Immature natural killer cell (primary cell): ENCODE results near the gene RSPH10B2. TPM values are rescaled to one million over a fixed set of nuclear protein-coding genes. Genes with fewer than 3 reads are reported as not detected.
"Not testable (repeated sequence)": the region's sequence is repeated elsewhere in the genome, so short reads cannot be mapped to it uniquely, and the experiment has no call there.

Experiments used
- DNase-seq, 3 donors: peaks; one replicate each; pipeline ENCODE4 v3.0.0; 2022; ENCODE audit warnings: mixed read lengths in 1 of 3
- H3K27ac Mint-ChIP-seq, 6 donors: one replicate each; pipeline ENCODE4 v1.8.0; 2020; ENCODE audit warnings: mixed read lengths in 6 of 6, mild to moderate bottlenecking in 5 of 6, inconsistent platforms in 4 of 6, moderate library complexity in 3 of 6
- H3K27me3 Mint-ChIP-seq, 3 donors: one replicate each; pipeline ENCODE4 v1.8.0; 2020 to 2021; ENCODE audit warnings: low read depth in 3 of 3, mild to moderate bottlenecking in 3 of 3, mixed read lengths in 3 of 3, moderate library complexity in 3 of 3, inconsistent platforms in 1 of 3
- H3K36me3 Mint-ChIP-seq, 3 donors: one replicate each; pipeline ENCODE4 v1.8.0; 2020; ENCODE audit warnings: mixed read lengths in 3 of 3, inconsistent platforms in 2 of 3, mild to moderate bottlenecking in 2 of 3
- H3K4me1 Mint-ChIP-seq, 2 donors: one replicate each; pipeline ENCODE4 v1.8.0; 2020; ENCODE audit warnings: inconsistent platforms in 2 of 2, mild to moderate bottlenecking in 2 of 2, mixed read lengths in 2 of 2, moderate library complexity in 1 of 2
- H3K4me3 Mint-ChIP-seq, 5 donors: one replicate each; pipeline ENCODE4 v1.8.0; 2020; ENCODE audit warnings: mild to moderate bottlenecking in 5 of 5, mixed read lengths in 5 of 5, inconsistent platforms in 3 of 5, moderate library complexity in 3 of 5
- H3K9me3 Mint-ChIP-seq, 6 donors: one replicate each; pipeline ENCODE4 v1.8.0; 2020; ENCODE audit warnings: mild to moderate bottlenecking in 6 of 6, mixed read lengths in 6 of 6, inconsistent platforms in 4 of 6, moderate library complexity in 3 of 6
- polyA plus RNA-seq, 3 donors: library from polyadenylated mRNA; unstranded; fragments of 300-500 nt; fragmentation: Illumina TruSeq; gene quantifications; one replicate each; pipeline ENCODE4 v1.2.3, GENCODE V29; 2021

The RSPH10B2 gene
- polyA plus RNA-seq, 3 donors from 2014 or later, result not detected

GRCh38 chr7:6837081-6837480, 83.2 kb downstream of the RSPH10B2 start:
- H3K4me3 Mint-ChIP-seq, H3K9me3 Mint-ChIP-seq, H3K36me3 Mint-ChIP-seq, DNase-seq, H3K27ac Mint-ChIP-seq, H3K4me1 Mint-ChIP-seq: not testable (repeated sequence)
- peaks cover 3 to 20% (median 7%) of the 10 kb centered on the region in 3 donors for H3K27me3 Mint-ChIP-seq

GRCh38 chr7:6842278-6842921, 88.5 kb downstream of the RSPH10B2 start:
- not testable (repeated sequence) for H3K9me3 Mint-ChIP-seq, H3K4me1 Mint-ChIP-seq, H3K27ac Mint-ChIP-seq, H3K36me3 Mint-ChIP-seq, H3K4me3 Mint-ChIP-seq, DNase-seq
- peaks cover 0 to 20% (median 4%) of the 10 kb centered on the region in 3 donors for H3K27me3 Mint-ChIP-seq

GRCh38 chr7:6843092-6843491, 89.2 kb downstream of the RSPH10B2 start:
- not testable (repeated sequence) for DNase-seq, H3K9me3 Mint-ChIP-seq, H3K4me1 Mint-ChIP-seq, H3K36me3 Mint-ChIP-seq, H3K27ac Mint-ChIP-seq, H3K4me3 Mint-ChIP-seq
- H3K27me3 Mint-ChIP-seq, result peaks cover 0 to 22% (median 0%) of the 10 kb centered on the region in 3 donors

GRCh38 chr7:6843654-6844053, 89.8 kb downstream of the RSPH10B2 start:
- not testable (repeated sequence) for DNase-seq, H3K9me3 Mint-ChIP-seq, H3K27ac Mint-ChIP-seq, H3K36me3 Mint-ChIP-seq, H3K4me1 Mint-ChIP-seq, H3K4me3 Mint-ChIP-seq
- H3K27me3 Mint-ChIP-seq, result peaks cover 0 to 22% (median 0%) of the 10 kb centered on the region in 3 donors

GRCh38 chr7:6845971-6846449, 92.1 kb downstream of the RSPH10B2 start:
- not testable (repeated sequence) for DNase-seq, H3K9me3 Mint-ChIP-seq, H3K36me3 Mint-ChIP-seq, H3K27ac Mint-ChIP-seq, H3K4me1 Mint-ChIP-seq, H3K4me3 Mint-ChIP-seq
- peaks cover 0 to 22% (median 0%) of the 10 kb centered on the region in 3 donors for H3K27me3 Mint-ChIP-seq

GRCh38 chr7:6847751-6848150, 93.8 kb downstream of the RSPH10B2 start:
- H3K4me3 Mint-ChIP-seq, H3K27ac Mint-ChIP-seq, H3K36me3 Mint-ChIP-seq, H3K9me3 Mint-ChIP-seq, H3K4me1 Mint-ChIP-seq, DNase-seq: not testable (repeated sequence)
- H3K27me3 Mint-ChIP-seq, result peaks cover 0 to 11% (median 0%) of the 10 kb centered on the region in 3 donors

Other genes with a start within 250 kb of the RSPH10B2 start
- gene GRID2IP, start 202.6 kb upstream of the RSPH10B2 start, polyA plus RNA-seq, result under 1 TPM in 1 of 3 donors, not detected in 2; 0.21 TPM
- 100 to 1,000 TPM in 1 of 3 donors, 10 to 100 TPM in 2; 60.5 to 135 (median 69.4) TPM for gene ZDHHC4, start 176.6 kb upstream of the RSPH10B2 start, polyA plus RNA-seq
- gene INTS15, start 164.1 kb upstream of the RSPH10B2 start, polyA plus RNA-seq, result 10 to 100 TPM; 20.9 to 47.1 (median 30.8) TPM
- 1 to 10 TPM in 2 of 3 donors, under 1 TPM in 1; 0.83 to 5.5 (median 3.4) TPM for gene ZNF853, start 138.5 kb upstream of the RSPH10B2 start, polyA plus RNA-seq
- 1 to 10 TPM in 2 of 3 donors, under 1 TPM in 1; 0.97 to 3.5 (median 1.7) TPM for gene ZNF316, start 116.8 kb upstream of the RSPH10B2 start, polyA plus RNA-seq
- gene ZNF12, start 47.2 kb upstream of the RSPH10B2 start, polyA plus RNA-seq, result 10 to 100 TPM; 14.5 to 25.4 (median 18.4) TPM
- gene CCZ1B, start 72.2 kb downstream of the RSPH10B2 start, polyA plus RNA-seq, result 10 to 100 TPM; 19.4 to 46.7 (median 35.5) TPM